Endothelial cell of umbilical vein (primary cell): ENCODE data around the gene FTCDNL1.

ENCODE experiments used
- CTCF ChIP-seq, 2 donors: IDR thresholded peaks; 1 replicate in 1 of 2; 2 replicates in 1 of 2; pipeline ENCODE4 v1.5.1; 2011; ENCODE audit warnings: low read length in 2 of 2, mild to moderate bottlenecking in 2 of 2, moderate library complexity in 2 of 2, control low read depth in 1 of 2, inconsistent platforms in 1 of 2, low read depth in 1 of 2; ENCODE audit not compliant: insufficient read depth in 1 of 2; ENCODE audit errors: extremely low read depth in 1 of 2
- EZH2 ChIP-seq: IDR thresholded peaks from 2 replicates; pipeline ENCODE4 v1.6.1; 2012; ENCODE audit warnings: borderline replicate concordance, low read depth, mild to moderate bottlenecking, moderate library complexity, low read length, inconsistent platforms; ENCODE audit not compliant: severe bottlenecking
- FOS ChIP-seq: IDR thresholded peaks from 2 replicates; pipeline ENCODE4 v1.6.1; 2011; ENCODE audit warnings: mild to moderate bottlenecking, low read length, moderate library complexity, borderline replicate concordance; ENCODE audit not compliant: insufficient read depth
- JUN ChIP-seq: IDR thresholded peaks from 2 replicates; pipeline ENCODE4 v1.6.1; 2011; ENCODE audit warnings: borderline replicate concordance, low read depth; ENCODE audit not compliant: insufficient read length, insufficient read depth
- MAX ChIP-seq: IDR thresholded peaks from 2 replicates; pipeline ENCODE4 v1.6.1; 2011; ENCODE audit not compliant: insufficient read depth, insufficient read length
- MYC ChIP-seq: IDR thresholded peaks from one replicate; pipeline ENCODE4 v1.6.1; 2011; ENCODE audit warnings: mild to moderate bottlenecking, low read depth, low read length
- POLR2A ChIP-seq: IDR thresholded peaks from 2 replicates; pipeline ENCODE4 v1.6.1; 2012; ENCODE audit warnings: low read depth, mild to moderate bottlenecking, control low read depth, low read length
- POLR2AphosphoS5 ChIP-seq: IDR thresholded peaks from 2 replicates; pipeline ENCODE4 v1.6.1; 2012; ENCODE audit warnings: low read depth, mild to moderate bottlenecking, control low read depth, low read length, moderate library complexity; ENCODE audit not compliant: insufficient read depth

- no peak for TF ChIP-seq CTCF (IDR thresholded peaks at IDR 0.05; ENCODE audit: extremely low read depth in 1 of 2, insufficient read depth in 1 of 2, low read depth in 1 of 2, low read length in 2 of 2)
- no peak for TF ChIP-seq POLR2AphosphoS5
- no peak for TF ChIP-seq POLR2A
- no peak for TF ChIP-seq FOS
- no peak for TF ChIP-seq JUN
- no peak for TF ChIP-seq EZH2
- TF ChIP-seq MAX: no peak
- TF ChIP-seq MYC: no peak
Measured at GRCh38 chr2:199791326-199791725, 59.7 kb downstream of the FTCDNL1 start.
